Measurements from ENCODE around the gene NMT1. TPM values are rescaled to one million over a fixed set of nuclear protein-coding genes. Genes with fewer than 3 reads are reported as not detected.
A peak's percentile ranks its signal among the peaks of the same experiment; 100 is the strongest.

The NMT1 gene
- total and polyA plus RNA-seq, 2 experiments from 2014 or later: 95.6 to 298 TPM

- ATAC-seq (no peak), DNase-seq (ENCODE audit: low spot score) (no peak)
- Histone ChIP-seq H3K36me3 (ENCODE audit: insufficient read depth) (peaks cover 36% of the 10 kb centered on the region), H3K79me2 (replicated peaks; ENCODE audit: insufficient read depth) (peaks cover 39% of the 10 kb centered on the region), H3K27ac (ENCODE audit: low read depth) (peak overlapping the region; percentile 11; the same call in 1 of the 2 replicates), H4K20me1 (replicated peaks; ENCODE audit: insufficient read depth) (peaks cover 29% of the 10 kb centered on the region), H3K4me2 (no peak overlapping the region), H3K9me2 (ENCODE audit: insufficient read depth) (no peaks in the 10 kb centered on the region), H3K4me3 (no peak overlapping the region), H3K4me1 (ENCODE audit: insufficient read depth) (no peaks in the 10 kb centered on the region), H3K27me3 (ENCODE audit: insufficient read depth) (no peaks in the 10 kb centered on the region), H2AFZ (no peak overlapping the region), H3F3A (replicated peaks; ENCODE audit: low read depth) (0 out of 2 replicates have a peak, but pooled peaks cover 7% of the 10 kb centered on the region)
- no peaks in the 10 kb centered on the region for H3K9me3 Mint-ChIP-seq
- peaks cover 2% of the 10 kb centered on the region for H3K27me3 Mint-ChIP-seq (ENCODE audit: insufficient read depth, low read depth, poor library complexity)
- no peak overlapping the region for H3K27ac Mint-ChIP-seq
- no peak overlapping the region for H3K4me3 Mint-ChIP-seq
- no peaks in the 10 kb centered on the region for H3K4me1 Mint-ChIP-seq
- H3K36me3 Mint-ChIP-seq (ENCODE audit: low read depth): peaks cover 55% of the 10 kb centered on the region
- TF ChIP-seq ZNF331 (CRISPR knock-in tag; IDR thresholded peaks at IDR 0.05; ENCODE audit: low read depth): no peak
- no peak for TF ChIP-seq CTCF (conservative IDR thresholded peaks at IDR 0.05; ENCODE audit: low read depth in 2 of 2)
- no peak for TF ChIP-seq POLR2AphosphoS5 (IDR thresholded peaks at IDR 0.05; ENCODE audit: low read depth)
- TF ChIP-seq JUNB (IDR thresholded peaks at IDR 0.05; ENCODE audit: unreplicated experiment): no peak
- TF ChIP-seq NANOG (IDR thresholded peaks at IDR 0.05; ENCODE audit: borderline replicate concordance): no peak
- TF ChIP-seq CREB1 (CRISPR knock-in tag; IDR thresholded peaks at IDR 0.05; ENCODE audit: low read depth): no peak
- TF ChIP-seq REST (IDR thresholded peaks at IDR 0.05; ENCODE audit: unreplicated experiment): no peak
- TF ChIP-seq EZH2phosphoT487 (IDR thresholded peaks at IDR 0.05; ENCODE audit: unreplicated experiment): no peak
- TF ChIP-seq ZNF114 (CRISPR knock-in tag; IDR thresholded peaks at IDR 0.05): no peak
- TF ChIP-seq STAT1 (IDR thresholded peaks at IDR 0.05; ENCODE audit: unreplicated experiment): no peak
- no peak for TF ChIP-seq ETS1 (IDR thresholded peaks at IDR 0.05)
- TF ChIP-seq EZH2 (IDR thresholded peaks at IDR 0.05; ENCODE audit: low read depth, unreplicated experiment): no peak
- TF ChIP-seq ZNF462 (CRISPR knock-in tag; IDR thresholded peaks at IDR 0.05): no peak
These were observed 20.1 kb downstream of the NMT1 start for GRCh38 chr17:45081047-45081703.
